ENCODE results near the gene NPR1.
A peak's percentile ranks its signal among the peaks of the same experiment; 100 is the strongest.
"Not testable (repeated sequence)": the region's sequence is repeated elsewhere in the genome, so short reads cannot be mapped to it uniquely, and the experiment has no call there.

The NPR1 gene

DNA sequence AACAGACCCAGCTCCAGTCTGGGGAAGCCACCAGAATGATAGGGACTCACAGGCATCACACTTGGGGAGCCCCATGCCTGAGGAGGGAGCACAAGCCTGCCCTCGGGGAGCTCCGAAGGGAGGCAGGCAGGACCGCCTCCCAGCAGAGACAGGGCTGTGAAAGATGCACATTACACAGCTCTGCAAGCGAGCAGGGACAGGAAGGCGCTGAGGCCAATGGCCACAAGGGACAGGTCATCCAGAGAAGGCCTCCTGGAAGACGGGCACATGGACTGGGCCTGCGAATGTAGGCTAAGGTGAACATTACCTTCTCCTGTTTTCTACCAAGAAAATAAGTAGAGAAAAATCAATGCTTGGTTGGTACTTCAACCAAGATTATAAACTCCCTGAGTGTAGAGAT, 4.2 kb downstream of the NPR1 start:
- no peak for DNase-seq (ENCODE audit: low read depth)

DNA sequence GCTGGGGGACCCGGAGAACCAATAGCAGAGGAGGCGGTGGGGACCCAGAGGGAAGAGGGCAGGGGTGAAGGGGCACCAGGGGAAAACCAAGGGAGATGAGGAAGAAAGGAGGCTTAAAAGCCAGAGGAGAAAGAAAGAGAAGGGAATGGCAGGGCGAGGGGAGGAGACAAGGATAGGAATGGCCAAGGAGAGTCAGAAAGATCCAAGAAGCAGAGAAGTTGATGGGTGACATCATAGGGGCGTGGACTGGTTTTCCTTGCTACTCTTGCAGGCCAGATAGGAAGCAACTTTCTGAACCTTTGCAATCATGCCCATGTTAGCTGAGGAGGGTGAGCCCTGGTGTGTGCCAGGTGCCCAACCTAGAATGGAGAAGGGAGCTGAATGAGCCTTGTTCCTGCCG, 5.4 kb downstream of the NPR1 start:
- no peak for DNase-seq (ENCODE audit: low read depth)

DNA sequence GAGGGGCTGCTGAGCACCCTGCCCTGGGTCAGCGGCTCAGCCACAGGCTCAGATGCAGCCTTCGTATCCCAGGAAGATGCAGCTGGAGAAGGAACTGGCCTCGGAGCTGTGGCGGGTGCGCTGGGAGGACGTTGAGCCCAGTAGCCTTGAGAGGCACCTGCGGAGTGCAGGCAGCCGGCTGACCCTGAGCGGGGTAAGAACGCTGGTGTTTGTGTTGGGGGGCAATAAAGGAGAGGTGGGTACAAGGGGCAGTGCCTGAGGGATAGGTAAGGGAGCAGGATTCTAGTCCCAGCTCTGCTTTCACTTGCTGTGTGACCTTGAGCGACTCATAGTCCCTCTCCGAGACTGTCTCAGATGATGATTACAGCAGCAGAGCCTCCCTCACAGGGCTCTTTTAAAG, 6.4 kb downstream of the NPR1 start:
- no peak for DNase-seq (ENCODE audit: low read depth)

DNA sequence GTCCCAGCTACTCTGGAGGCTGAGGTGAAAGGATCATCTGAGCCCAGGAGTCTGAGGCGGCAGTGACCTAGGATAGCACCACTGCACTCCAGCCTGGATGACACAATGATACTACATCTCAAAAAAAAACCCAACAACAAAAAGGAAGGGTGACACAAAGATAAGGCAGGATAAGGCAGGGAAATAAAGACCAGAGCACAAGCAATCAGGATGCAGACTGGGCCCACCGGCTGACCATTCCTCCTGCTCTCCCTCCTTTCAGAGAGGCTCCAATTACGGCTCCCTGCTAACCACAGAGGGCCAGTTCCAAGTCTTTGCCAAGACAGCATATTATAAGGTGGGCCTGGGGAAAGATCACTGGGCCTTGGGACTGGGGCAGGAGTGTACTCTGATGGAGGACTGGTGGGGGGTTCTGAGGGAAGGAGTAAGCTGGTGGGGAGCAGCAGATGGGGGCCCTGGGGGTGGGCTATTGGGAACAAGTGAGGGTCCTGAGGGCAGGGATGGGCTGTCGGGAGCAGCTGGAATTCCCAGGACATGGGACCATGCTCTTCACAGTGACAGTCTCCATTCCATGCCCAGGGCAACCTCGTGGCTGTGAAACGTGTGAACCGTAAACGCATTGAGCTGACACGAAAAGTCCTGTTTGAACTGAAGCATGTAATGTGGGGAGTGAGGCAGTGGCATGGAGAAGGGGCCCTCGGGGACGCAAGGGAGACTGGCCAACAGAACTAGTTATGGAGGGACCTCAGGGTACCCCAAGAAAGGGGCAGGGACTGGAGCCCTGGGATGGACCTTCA, 7.3 kb downstream of the NPR1 start:
- DNase-seq (ENCODE audit: low read depth), result no peak

DNA sequence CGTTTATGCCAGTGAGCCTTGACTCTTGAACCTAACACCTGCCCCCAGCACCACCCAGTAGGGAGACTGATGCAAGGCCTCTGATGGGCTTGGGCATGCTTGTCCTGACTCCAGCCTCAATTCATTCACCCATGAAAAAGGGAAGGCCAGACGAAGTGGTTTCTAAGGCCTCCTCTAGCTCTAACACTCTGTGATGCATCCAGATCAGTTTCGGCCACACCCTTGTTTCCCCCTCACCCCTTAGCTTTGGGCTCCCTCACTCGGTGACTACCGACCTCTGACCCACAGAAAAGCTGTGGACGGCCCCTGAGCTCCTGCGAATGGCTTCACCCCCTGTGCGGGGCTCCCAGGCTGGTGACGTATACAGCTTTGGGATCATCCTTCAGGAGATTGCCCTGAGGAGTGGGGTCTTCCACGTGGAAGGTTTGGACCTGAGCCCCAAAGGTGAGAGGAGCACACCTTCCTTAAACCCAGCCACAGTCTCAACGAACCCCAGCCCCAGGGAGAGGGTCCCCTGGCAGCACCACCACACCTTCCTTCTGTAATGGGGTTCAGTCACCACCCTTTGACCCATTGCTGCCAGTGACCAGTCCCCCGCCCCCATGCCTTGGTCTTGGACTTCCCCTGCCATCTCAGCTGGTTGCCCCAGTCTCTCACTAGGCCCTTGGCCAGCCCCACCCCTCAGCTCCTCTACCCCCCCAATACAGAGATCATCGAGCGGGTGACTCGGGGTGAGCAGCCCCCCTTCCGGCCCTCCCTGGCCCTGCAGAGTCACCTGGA, 9.0 kb downstream of the NPR1 start:
- no peak for DNase-seq (ENCODE audit: low read depth)

DNA sequence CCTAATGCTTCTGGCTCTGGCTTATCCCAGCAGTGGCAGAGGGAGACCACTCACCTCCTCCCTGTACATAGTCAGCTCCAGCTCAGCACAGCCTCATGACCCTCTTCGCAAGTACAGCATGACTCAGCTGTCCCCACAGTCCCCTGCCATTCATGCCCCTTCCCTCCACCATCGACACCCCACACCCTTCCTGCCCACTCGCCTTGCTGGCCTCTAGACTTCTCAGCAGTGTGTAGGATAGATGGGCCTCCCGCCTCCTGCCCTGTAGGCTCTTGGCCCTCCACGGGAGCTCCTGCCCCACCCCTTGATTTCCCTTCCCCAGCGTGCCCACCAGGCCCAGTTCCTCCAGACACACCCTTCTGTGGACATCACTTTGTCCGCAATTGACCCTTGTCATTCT, 9.8 kb downstream of the NPR1 start:
- DNase-seq (ENCODE audit: low read depth), result no peak

DNA sequence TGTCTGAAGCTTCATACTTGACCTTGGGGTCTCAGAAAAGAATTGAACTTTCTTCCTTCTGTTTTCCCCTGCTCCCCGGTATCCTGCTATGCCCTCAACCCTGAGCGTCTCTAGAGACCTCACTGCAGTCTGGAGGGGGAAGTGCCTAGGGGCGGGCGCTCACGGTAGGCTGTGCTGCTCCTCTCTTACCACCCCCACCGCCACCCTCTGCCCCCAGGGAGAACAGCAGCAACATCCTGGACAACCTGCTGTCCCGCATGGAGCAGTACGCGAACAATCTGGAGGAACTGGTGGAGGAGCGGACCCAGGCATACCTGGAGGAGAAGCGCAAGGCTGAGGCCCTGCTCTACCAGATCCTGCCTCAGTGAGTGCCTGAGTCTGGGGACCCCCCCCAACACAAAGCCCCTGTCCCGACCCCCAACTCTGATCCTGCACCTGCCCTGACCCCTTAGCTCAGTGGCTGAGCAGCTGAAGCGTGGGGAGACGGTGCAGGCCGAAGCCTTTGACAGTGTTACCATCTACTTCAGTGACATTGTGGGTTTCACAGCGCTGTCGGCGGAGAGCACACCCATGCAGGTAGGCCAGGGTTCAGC, 10.3 kb downstream of the NPR1 start:
- no peak for DNase-seq (ENCODE audit: low read depth)

DNA sequence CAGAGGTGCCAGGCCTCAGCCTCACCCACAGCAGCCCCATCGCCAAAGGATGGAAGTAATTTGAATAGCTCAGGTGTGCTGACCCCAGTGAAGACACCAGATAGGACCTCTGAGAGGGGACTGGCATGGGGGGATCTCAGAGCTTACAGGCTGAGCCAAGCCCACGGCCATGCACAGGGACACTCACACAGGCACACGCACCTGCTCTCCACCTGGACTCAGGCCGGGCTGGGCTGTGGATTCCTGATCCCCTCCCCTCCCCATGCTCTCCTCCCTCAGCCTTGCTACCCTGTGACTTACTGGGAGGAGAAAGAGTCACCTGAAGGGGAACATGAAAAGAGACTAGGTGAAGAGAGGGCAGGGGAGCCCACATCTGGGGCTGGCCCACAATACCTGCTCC, 15.0 kb downstream of the NPR1 start:
- no peak for DNase-seq (ENCODE audit: low read depth)

DNA sequence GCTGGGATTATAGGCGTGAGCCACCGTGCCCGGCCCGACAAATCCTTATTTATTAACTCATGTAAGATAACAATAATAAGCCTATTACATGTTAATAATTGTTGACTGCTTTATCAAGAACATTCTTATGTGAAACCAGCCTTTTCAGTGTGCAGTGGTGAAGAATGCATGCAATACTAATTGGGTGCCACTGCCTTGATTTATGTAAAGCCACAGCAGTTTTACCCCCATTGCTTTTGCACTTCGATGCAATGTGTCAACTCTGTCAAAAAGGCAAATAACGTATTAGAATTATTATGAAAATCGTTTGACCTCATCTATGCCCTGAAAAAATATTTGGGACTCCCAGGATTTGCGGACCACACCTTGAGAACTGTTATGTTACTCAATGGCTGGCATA, 18.3 kb downstream of the NPR1 start:
- no peak for DNase-seq (ENCODE audit: low read depth)

DNA sequence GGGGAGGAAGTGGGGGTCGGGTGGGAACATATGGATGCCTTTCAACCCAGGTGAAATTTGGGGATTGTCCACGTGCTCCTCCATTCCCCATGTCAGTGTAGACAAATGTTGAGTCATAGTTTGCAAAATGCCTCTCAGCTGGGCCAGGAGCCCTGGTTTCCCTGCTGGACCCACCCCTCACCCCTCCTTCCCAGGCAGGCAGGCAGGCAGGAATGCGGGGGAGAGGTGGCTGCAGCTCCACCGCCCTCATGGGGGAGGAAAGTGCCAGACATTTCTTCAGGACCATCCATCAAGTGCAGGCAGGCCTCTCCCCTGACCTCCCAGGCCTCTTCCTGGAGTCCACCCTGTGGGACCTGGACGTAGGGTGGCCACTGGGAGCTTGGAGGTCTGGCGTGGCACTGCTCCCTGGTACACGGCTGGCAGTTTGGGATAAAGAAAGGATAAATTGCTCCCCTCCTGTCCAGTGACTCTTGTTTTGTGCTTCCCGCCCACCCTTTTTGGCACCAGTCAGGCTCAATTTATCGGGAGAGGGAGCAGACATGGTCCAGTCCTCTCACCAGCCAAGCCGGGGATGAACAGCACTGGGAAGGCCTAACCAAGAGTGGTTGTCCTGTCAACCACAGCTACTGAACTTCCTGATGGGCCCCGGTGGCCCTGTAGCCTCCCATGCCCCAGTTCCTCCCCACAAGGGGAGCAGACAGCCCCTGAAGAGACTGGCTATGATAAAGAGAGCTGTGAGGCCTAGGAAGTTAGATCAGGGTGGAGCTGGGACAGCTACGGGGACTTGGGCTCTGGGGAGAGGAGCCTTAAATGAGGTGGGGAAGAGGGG, 18.9 kb downstream of the NPR1 start:
- DNase-seq (ENCODE audit: low read depth), result peak; percentile 64

DNA sequence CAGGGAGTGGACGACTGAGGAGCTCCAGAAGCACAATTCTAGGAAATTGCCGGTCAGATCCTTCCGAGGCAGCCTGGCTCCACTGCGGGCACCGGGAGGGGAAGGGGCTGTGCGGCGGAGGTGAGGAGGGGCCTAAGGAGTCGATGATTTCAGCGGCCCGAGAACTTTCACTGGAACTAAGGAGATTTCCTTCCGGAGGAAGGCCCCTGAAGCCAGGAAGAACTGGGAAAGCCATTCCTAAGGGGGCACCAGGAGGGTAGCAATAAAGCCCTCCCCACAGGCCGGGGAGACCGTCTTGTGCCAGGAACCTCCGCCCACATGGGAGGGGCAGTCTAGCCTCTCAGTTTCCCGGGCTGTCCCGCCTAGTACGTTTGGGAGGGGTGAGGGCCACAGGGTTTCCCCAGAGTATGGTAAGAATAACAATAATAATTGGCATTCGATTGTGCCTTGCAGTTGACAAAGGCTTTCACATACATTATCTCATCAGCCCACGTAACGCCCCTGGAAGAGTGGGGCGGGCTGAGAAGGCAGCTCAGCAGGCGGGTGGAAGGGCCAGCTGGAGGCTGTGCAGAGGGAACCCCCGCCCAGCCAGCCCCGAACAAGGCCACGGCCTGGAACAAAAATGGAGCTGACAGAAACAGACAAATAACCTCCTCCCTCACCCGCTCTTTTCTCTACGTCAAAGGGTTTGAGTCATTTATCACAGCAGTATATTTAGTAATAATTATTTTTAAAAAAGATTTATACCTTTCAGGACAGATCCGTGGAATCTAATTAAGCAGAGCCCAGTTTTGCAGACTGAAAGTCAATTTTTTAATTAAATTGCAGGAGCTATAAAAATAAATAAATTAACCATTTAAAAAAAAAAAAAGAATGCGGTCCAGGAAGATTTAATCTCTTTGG, 19.8 kb downstream of the NPR1 start:
- DNase-seq (ENCODE audit: low read depth), result no peak

DNA sequence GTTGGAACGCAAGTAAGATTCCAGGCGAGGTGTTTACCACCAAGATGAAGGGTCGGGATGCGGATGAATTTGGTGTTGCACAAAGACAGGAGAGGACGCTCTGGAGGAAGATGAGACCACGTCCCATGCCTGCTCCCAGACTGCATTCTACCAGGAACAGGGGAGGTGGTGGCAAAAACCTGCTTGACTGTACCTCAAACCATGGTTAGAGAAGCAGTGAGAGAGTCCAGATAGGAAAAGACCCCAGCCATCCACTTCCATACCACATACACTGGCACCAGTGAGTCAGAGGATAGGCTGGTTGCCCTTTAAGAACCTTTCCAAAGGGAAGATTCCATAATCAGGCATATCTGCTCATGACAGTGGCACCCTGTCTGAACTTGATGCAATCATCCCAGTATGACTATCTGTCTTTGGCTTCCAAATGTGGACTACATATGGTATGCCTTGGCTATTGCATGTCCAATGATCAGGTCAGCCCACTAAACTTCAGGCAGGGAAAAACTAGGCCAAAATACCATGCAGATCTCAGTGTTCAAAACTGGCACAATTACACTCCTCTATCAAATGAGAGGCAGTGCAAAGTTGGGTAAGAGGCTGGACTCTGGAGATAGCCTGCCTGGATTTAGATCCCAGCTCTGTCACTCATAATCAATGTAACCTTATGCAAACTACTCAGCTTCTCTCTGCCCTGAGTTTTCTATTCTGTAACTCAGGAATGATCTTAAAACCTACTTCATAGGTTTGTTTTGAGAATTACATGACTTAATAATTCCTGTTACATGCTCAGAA, 20.6 kb downstream of the NPR1 start:
- DNase-seq (ENCODE audit: low read depth), result no peak

DNA sequence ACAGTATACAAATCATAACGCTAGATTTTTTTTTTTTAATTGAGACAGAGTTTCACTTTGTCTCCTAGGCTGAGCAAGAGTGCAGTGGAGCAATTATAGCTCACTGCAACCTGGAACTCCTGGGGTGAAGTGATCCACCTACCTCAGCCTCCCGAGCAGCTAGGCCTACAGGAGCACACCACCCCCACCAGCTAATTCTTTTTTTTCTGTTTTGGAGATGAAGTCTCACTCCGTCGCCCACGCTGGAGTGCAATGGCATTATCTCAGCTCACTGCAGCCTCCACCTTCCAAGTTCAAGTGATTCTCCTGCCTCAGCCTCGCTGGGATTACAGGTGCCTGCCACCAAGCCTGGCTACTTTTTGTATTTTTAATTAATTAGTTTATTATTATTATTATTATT, 21.3 kb downstream of the NPR1 start:
- no peak for DNase-seq (ENCODE audit: low read depth)

DNA sequence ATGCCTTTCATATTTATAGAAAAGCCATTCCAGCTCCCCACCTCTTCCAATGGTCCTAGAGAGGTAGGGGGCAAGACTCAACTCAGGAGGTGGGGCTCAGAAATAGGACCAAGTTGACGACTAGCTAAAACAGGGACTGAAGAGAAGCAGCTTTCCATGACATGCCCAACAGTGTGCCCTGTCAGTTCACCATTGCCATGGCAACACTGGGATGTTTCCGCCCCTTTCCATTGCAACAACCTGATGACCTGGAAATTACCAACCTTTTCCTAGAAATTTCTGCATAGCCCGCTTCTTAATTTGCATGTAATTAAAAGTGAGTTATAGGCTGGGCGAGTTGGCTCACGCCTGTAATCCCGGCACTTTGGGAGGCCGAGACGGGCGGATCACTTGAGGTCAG, 27.0 kb downstream of the NPR1 start:
- no peak for DNase-seq (ENCODE audit: low read depth)

DNA sequence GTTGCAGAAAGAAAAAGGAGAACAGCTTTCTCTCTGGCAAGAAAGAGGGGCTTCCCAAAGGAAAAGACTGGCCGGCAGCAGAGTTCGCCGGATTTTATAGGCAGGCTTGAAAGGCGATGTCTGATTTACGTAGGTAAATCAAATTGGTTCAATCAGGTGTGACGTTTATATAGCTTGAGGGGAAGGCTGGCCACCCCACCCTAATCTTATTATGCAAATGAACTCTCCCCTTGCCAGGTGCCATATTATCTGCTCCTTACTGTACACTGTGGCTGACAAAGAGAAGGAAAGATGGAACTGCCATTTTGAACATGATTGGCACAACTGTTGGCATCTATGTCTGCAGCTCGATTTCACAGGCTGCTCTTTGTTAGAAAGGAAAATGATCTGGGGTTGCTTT, 32.5 kb downstream of the NPR1 start:
- no peak for DNase-seq (ENCODE audit: low read depth)

DNA sequence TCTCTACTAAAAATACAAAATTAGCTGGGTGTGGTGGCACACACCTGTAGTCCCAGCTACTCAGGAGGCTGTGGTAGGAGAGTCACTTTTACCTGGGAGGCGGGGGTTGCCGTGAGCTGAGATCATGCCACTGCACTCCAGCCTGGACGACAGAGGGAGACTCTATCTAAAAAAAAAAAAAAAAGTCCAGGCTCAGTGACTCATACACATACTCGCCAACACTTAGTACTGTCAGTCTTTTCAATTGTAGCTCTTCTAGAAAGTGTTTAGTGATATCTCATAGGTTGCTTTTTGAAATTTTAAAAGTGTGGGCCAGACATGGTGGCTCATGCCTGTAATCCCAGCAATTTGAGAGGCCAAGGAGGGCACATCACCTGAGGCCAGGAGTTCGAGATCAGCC, 37.7 kb downstream of the NPR1 start:
- DNase-seq (ENCODE audit: low read depth), result not testable (repeated sequence)

DNA sequence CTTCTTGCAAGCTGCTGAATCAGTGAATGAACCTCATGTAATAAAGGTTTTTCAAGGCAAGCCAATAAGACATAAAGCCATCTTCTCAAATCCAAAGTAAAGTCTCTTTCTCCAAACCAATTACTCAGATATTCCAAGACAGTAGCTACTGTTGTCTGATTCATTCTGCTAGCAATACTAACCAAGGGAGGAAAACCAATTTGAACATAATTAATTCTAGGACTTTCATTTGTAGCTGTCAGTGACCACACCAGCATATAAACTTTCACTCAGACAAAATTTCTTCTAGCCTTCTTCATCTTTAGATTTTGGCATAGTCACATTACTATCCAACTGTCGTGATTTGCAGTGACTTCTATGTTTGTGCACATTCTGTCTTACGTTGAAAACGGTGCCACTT, 38.8 kb downstream of the NPR1 start:
- DNase-seq (ENCODE audit: low read depth), result no peak

DNA sequence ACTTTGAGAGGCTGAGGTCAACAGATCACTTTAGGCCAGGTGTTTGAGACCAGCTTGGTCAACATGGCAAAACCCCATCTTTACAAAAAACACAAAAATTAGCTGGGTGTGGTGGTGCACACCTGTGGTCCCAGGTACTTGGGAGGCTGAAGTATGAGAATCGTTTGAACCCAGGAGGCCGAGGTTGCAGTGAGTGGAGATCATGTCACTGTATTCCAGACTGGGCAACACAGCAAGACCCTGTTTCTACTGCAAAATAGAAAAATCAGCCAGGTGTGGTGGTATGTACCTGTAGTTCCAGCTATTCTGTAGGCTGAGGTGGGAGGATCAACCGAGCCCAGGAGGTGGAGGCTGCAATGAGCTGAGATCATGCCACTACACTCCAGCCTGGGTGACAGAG, 45.2 kb downstream of the NPR1 start:
- DNase-seq (ENCODE audit: low read depth), result no peak

DNA sequence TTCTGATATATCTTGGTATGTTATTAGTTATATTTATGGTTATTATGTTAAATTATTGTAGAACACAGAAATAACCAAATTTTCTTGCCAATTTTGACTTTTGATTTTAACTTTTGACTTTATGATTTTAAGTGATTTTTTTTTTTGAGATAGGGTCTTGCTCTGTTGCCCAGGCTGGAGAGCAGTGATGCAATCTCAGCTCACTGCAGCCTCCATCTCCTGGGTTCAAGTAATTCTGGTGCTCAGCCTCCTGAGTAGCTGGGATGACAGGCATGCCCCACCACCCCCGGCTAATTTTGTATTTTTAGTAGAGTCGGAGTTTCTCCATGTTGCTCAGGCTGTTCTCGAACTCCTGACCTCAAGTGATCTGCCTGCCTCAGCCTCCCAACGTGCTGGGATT, 46.1 kb downstream of the NPR1 start:
- not testable (repeated sequence) for DNase-seq (ENCODE audit: low read depth)

Data from CMK (cell line).